Bronchial epithelial cell (primary cell): ENCODE measurements around the gene ANXA3. TPM values are rescaled to one million over a fixed set of nuclear protein-coding genes. Genes with fewer than 3 reads are reported as not detected.
A peak's percentile ranks its signal among the peaks of the same experiment; 100 is the strongest.

Experiments used
- DNase-seq: peaks from one replicate; pipeline ENCODE4 v3.0.0-alpha.2; 2010; ENCODE audit warnings: low read depth
- FAIRE-seq: peaks from 2 replicates; lab custom pipeline; 2011; peaks lifted over from hg19 to GRCh38; lab: Jason Lieb, UNC
- H3K27me3 ChIP-seq: 2 replicates; pipeline ENCODE4 v1.5.1; 2011; ENCODE audit warnings: low read length; ENCODE audit not compliant: control insufficient read depth, insufficient read depth
- H3K36me3 ChIP-seq: 2 replicates; pipeline ENCODE4 v1.5.1; 2011; ENCODE audit warnings: low read length; ENCODE audit not compliant: control insufficient read depth, insufficient read depth
- H3K4me3 ChIP-seq: 2 replicates; pipeline ENCODE4 v1.5.1; 2011; ENCODE audit warnings: mild to moderate bottlenecking, low read depth, low read length, control low read depth
- CTCF ChIP-seq: IDR thresholded peaks from 2 replicates; pipeline ENCODE4 v1.5.1; 2011; ENCODE audit warnings: mild to moderate bottlenecking, moderate library complexity, low read length, control low read depth, inconsistent platforms; ENCODE audit not compliant: insufficient read depth, severe bottlenecking
- total RNA-seq: library from RNA; depleted of rRNA; stranded (reverse); fragments of >200 nt; gene quantifications from 2 replicates; pipeline ENCODE4 v1.2.1, GENCODE V29; 2014

ANXA3 gene
- total RNA-seq, 1 donor from 2014 or later: 705 TPM

- H3K4me3 ChIP-seq: no peak overlapping the region
- peak; percentile 60 for FAIRE-seq
- no peak for DNase-seq
- no peak for TF ChIP-seq CTCF
- H3K36me3 ChIP-seq: no peaks in the 10 kb centered on the region
- H3K27me3 ChIP-seq: no peaks in the 10 kb centered on the region
These were observed 91.4 kb downstream of the ANXA3 start for GRCh38 chr4:78642934-78643333.

DNA sequence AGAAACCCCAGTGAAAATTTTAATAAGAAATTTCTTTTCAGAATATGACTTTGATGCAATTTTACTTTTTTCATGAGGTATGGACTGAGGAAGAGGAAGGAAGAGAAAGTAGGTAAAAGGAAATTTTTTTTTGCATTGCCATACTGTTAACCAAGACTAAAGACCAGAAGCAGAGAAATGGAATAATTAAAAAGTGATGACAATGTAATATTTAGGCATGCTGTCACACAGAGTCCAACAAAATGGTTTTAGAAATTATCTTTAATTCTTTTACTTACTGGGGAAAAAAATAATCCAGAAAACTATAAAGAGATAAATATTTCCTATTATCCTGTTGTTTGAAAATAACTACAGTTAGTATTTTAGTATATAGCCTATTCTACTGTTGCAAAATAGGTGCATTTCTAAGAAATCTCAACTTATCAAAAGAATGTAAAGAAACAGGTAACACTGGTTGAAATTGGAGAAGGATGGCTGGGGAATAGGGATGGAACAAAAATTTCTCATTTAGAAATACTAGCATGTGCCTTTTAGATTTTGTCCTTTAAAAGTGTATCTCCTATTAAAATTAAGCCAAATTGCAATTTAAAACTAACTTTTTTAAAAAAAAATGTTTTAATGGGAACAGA lies 92.6 kb downstream of the ANXA3 start:
- DNase-seq: no peak
- no peak for FAIRE-seq
- no peak for TF ChIP-seq CTCF
- Histone ChIP-seq H3K36me3 (no peaks in the 10 kb centered on the region), H3K4me3 (no peak overlapping the region), H3K27me3 (no peaks in the 10 kb centered on the region)

DNA sequence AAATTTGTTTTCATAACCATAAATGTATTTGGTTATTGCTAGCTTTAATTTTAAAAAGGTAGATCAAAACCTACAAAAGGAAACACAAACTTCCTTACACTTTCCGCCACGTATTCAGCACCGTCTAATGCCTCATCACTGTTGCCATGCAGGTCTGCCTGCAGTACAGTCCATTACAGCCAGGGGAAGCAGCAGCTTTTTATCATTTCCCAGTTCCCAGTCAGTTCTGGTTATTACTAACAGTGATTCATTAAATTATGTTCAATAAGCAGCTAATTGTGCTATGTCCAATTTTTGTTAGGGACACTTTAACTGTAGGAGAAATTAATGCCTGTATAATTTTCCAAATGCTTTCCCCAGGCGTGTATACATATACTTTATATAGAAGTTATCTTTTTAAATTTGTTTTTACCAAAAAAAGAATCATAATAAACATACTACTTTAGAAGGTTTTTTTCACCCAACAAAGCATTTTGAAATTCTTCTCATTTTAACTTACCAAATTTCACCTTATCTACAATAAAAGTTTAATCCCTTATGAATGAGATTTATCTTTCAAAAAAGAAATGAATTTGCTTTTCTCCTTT lies 93.3 kb downstream of the ANXA3 start:
- Histone ChIP-seq H3K27me3 (no peaks in the 10 kb centered on the region), H3K36me3 (no peaks in the 10 kb centered on the region), H3K4me3 (no peak overlapping the region)
- no peak for FAIRE-seq
- TF ChIP-seq CTCF: peak; percentile 81
- peak; percentile 85 for DNase-seq

- DNase-seq: peak; percentile 96
- H3K36me3 ChIP-seq: no peaks in the 10 kb centered on the region
- TF ChIP-seq CTCF: no peak
- no peak for FAIRE-seq
- H3K4me3 ChIP-seq: no peak overlapping the region
- no peaks in the 10 kb centered on the region for H3K27me3 ChIP-seq
These were observed 94.5 kb downstream of the ANXA3 start for GRCh38 chr4:78645853-78646757.

GRCh38 chr4:78647272-78647671 lies 95.7 kb downstream of the ANXA3 start:
- H3K4me3 ChIP-seq: no peak overlapping the region
- H3K36me3 ChIP-seq: no peaks in the 10 kb centered on the region
- no peaks in the 10 kb centered on the region for H3K27me3 ChIP-seq
- no peak for TF ChIP-seq CTCF
- DNase-seq: no peak
- FAIRE-seq: no peak
